ENCODE data around the gene OLIG1.

The OLIG1 gene

DNA sequence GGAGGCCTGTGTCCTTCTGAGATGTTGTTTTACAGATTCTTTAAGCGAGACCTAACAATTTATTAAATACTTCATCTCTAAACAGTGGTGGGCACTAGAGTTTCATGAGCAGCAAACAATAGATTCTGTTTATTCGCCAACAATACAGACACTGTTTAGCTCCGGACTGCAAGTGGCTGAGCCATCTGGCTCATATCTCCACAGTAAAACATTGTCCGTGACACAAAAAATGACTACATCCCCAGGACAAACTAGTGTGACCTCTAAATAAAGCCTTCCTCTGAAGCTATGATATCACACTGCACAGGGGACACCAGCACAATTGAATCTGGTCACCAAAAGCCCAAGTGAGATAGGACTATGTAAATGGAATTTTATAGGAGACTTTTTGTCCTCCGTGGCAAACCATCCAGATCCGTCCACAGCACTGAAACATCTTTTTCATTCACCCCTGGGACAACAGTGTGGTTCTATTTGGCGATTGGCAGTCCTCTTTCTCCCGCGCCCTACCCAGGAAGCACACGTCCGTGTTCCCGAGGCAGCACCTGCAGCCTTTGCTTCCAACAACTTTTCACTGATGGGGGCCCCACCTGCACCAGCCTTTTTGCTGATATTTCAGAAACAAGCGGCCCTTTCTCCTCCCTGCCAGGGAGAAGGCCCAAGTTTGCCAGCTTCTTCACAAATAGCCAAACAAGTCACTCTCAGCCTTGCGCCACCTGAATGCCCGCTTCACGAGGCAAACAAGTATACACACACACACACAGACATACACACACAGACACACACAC is 47.4 kb downstream of the OLIG1 start:
- DNase-seq, result no peak
- in situ Hi-C loops (cut with MboI; ENCODE audit: low pct_unique_long_range_greater_than_20kb, low sequenced_read_pairs), result no loop called here

Measured in KBM-7 (cell line).